Left renal cortex interstitium (tissue), 4 donors: ENCODE results near the gene GPHN. TPM values are rescaled to one million over a fixed set of nuclear protein-coding genes. Genes with fewer than 3 reads are reported as not detected.
"Not testable (repeated sequence)": the region's sequence is repeated elsewhere in the genome, so short reads cannot be mapped to it uniquely, and the experiment has no call there.

ENCODE experiments used
- DNase-seq, 4 donors: peaks; one replicate each; pipeline ENCODE4 v3.0.0-alpha.2; 2013; ENCODE audit warnings: low read depth in 4 of 4, low spot score in 2 of 4, missing footprints in 1 of 4
- polyA plus RNA-seq, 4 donors: library from polyadenylated mRNA; unstranded; fragments of 120-200 nt; gene quantifications; one replicate each; pipeline ENCODE4 v1.2.1, GENCODE V29; 2013; ENCODE audit not compliant: insufficient read length in 4 of 4

The GPHN gene
- polyA plus RNA-seq, 4 donors, result 57.2 to 77.2 (median 68.4) TPM

GRCh38 chr14:67004521-67004920 lies 496.6 kb downstream of the GPHN start:
- DNase-seq, result no peak

GRCh38 chr14:67010602-67011001 lies 502.7 kb downstream of the GPHN start:
- DNase-seq, result no peak

GRCh38 chr14:67016856-67017255 lies 508.9 kb downstream of the GPHN start:
- DNase-seq, result no peak

GRCh38 chr14:67018720-67019119 lies 510.8 kb downstream of the GPHN start:
- no peak for DNase-seq

- DNase-seq, result no peak
Observed at GRCh38 chr14:67019796-67020195, 511.8 kb downstream of the GPHN start.

GRCh38 chr14:67031920-67032774 lies 524.2 kb downstream of the GPHN start:
- no peak for DNase-seq

- no peak for DNase-seq
Observed at GRCh38 chr14:67045440-67045839, 537.5 kb downstream of the GPHN start.

GRCh38 chr14:67050896-67051295 lies 542.9 kb downstream of the GPHN start:
- DNase-seq, result no peak

GRCh38 chr14:67056684-67057083 lies 548.7 kb downstream of the GPHN start:
- no peak for DNase-seq

- DNase-seq, result no peak
Observed at GRCh38 chr14:67059596-67059995, 551.6 kb downstream of the GPHN start.

GRCh38 chr14:67060546-67060945 lies 552.6 kb downstream of the GPHN start:
- DNase-seq, result no peak

- not testable (repeated sequence) for DNase-seq
Observed at GRCh38 chr14:67067070-67067814, 559.3 kb downstream of the GPHN start.

GRCh38 chr14:67068251-67068650 lies 560.3 kb downstream of the GPHN start:
- DNase-seq, result no peak

- DNase-seq, result no peak
Observed at GRCh38 chr14:67071506-67071905, 563.6 kb downstream of the GPHN start.

- DNase-seq, result no peak
Observed at GRCh38 chr14:67077921-67078320, 570.0 kb downstream of the GPHN start.

GRCh38 chr14:67079846-67080245 lies 571.9 kb downstream of the GPHN start:
- DNase-seq, result no peak

- no peak for DNase-seq
Observed at GRCh38 chr14:67108230-67108629, 600.3 kb downstream of the GPHN start.

- DNase-seq, result peak in 3 of 4 donors; percentile 3 to 13 (median 11)
Observed at GRCh38 chr14:67111022-67111421, 603.1 kb downstream of the GPHN start.

GRCh38 chr14:67112344-67112743 lies 604.4 kb downstream of the GPHN start:
- DNase-seq, result no peak

GRCh38 chr14:67127174-67127573 lies 619.2 kb downstream of the GPHN start:
- no peak for DNase-seq

- DNase-seq, result no peak
Observed at GRCh38 chr14:67129768-67130167, 621.8 kb downstream of the GPHN start.

GRCh38 chr14:67131691-67132090 lies 623.7 kb downstream of the GPHN start:
- DNase-seq, result no peak
